Measurements from ENCODE around the gene RAE1. TPM values are rescaled to one million over a fixed set of nuclear protein-coding genes. Genes with fewer than 3 reads are reported as not detected.

Gene RAE1
- polyA plus RNA-seq, 1 experiment: 39.0 TPM

GRCh38 chr20:57332105-57333089, 18.7 kb upstream of the RAE1 start:
- ChIA-PET POLR2A (no interaction called here), CTCF (interaction anchor here (0.9 to 3.8 kb wide), 5 partner anchors 14 to 263 kb away, joined by 3 to 22 read pairs (median 4); no protein-coding TSS in a partner anchor)
- no peaks in the 10 kb centered on the region for H3K36me3 ChIP-seq (ENCODE audit: control insufficient read depth, insufficient read depth, low read length)
- 0 out of 2 replicates have a peak, but pooled peaks have one; percentile 6 for TF ChIP-seq CTCF (IDR thresholded peaks at IDR 0.05; ENCODE audit: insufficient read depth, low read depth, low read length)
- H3K27me3 ChIP-seq (ENCODE audit: control insufficient read depth, insufficient read depth, low read length): 0 out of 2 replicates have a peak, but pooled peaks cover 2% of the 10 kb centered on the region
- H3K4me3 ChIP-seq (ENCODE audit: low read depth, low read length): no peak overlapping the region
- no peak for DNase-seq (ENCODE audit: low read depth)

GRCh38 chr20:57335392-57335791, 15.7 kb upstream of the RAE1 start:
- DNase-seq (ENCODE audit: low read depth): no peak
- ChIA-PET CTCF (interaction anchor here (0.6 to 2.9 kb wide), 5 partner anchors 11 to 823 kb away, joined by 4 to 12 read pairs (median 6); no protein-coding TSS in a partner anchor), POLR2A (no interaction called here)
- no peak for TF ChIP-seq CTCF (IDR thresholded peaks at IDR 0.05; ENCODE audit: insufficient read depth, low read depth, low read length)
- Histone ChIP-seq H3K4me3 (ENCODE audit: low read depth, low read length) (no peak overlapping the region), H3K36me3 (ENCODE audit: control insufficient read depth, insufficient read depth, low read length) (no peaks in the 10 kb centered on the region), H3K27me3 (ENCODE audit: control insufficient read depth, insufficient read depth, low read length) (no peaks in the 10 kb centered on the region)

GRCh38 chr20:57341663-57342062, 9.4 kb upstream of the RAE1 start:
- TF ChIP-seq CTCF (IDR thresholded peaks at IDR 0.05; ENCODE audit: insufficient read depth, low read depth, low read length): no peak

GRCh38 chr20:57342829-57343228, 8.2 kb upstream of the RAE1 start:
- ChIA-PET POLR2A (no interaction called here), CTCF (interaction anchor here (10.3 kb wide), 1 partner anchor 251 kb away, joined by 127 read pairs; no protein-coding TSS in a partner anchor)
- peaks cover 1% of the 10 kb centered on the region; the same call in 1 of the 2 replicates for H3K27me3 ChIP-seq (ENCODE audit: control insufficient read depth, insufficient read depth, low read length)
- H3K4me3 ChIP-seq (ENCODE audit: low read depth, low read length): no peak overlapping the region
- no peak for TF ChIP-seq CTCF (IDR thresholded peaks at IDR 0.05; ENCODE audit: insufficient read depth, low read depth, low read length)
- peak; percentile 37 for DNase-seq (ENCODE audit: low read depth)
- no peaks in the 10 kb centered on the region for H3K36me3 ChIP-seq (ENCODE audit: control insufficient read depth, insufficient read depth, low read length)

More at GRCh38 chr20:57341663-57342062, 9.4 kb upstream of the RAE1 start:
- DNase-seq (ENCODE audit: low read depth): no peak
- CTCF ChIA-PET: interaction anchor here (0.8 to 10.3 kb wide), 2 partner anchors 11 to 250 kb away, joined by 3 to 127 read pairs; no protein-coding TSS in a partner anchor
- Histone ChIP-seq H3K27me3 (ENCODE audit: control insufficient read depth, insufficient read depth, low read length) (peaks cover 1% of the 10 kb centered on the region; the same call in 1 of the 2 replicates), H3K4me3 (ENCODE audit: low read depth, low read length) (no peak overlapping the region), H3K36me3 (ENCODE audit: control insufficient read depth, insufficient read depth, low read length) (no peaks in the 10 kb centered on the region)
- POLR2A ChIA-PET: no interaction called here

GRCh38 chr20:57346477-57346876, 4.6 kb upstream of the RAE1 start:
- ChIA-PET CTCF (interaction anchor here (0.6 to 10.3 kb wide), 26 partner anchors 9 to 797 kb away, joined by 3 to 127 read pairs (median 4); no protein-coding TSS in a partner anchor), POLR2A (no interaction called here)
- no peaks in the 10 kb centered on the region; the same call in 1 of the 2 replicates for H3K27me3 ChIP-seq (ENCODE audit: control insufficient read depth, insufficient read depth, low read length)
- DNase-seq (ENCODE audit: low read depth): peak; percentile 52
- H3K36me3 ChIP-seq (ENCODE audit: control insufficient read depth, insufficient read depth, low read length): no peaks in the 10 kb centered on the region
- peak; percentile 74 for TF ChIP-seq CTCF (IDR thresholded peaks at IDR 0.05; ENCODE audit: insufficient read depth, low read depth, low read length)
- H3K4me3 ChIP-seq (ENCODE audit: low read depth, low read length): no peak overlapping the region
